22Rv1 (cell line): ENCODE data around the gene SCFD2.
"Not testable (repeated sequence)": the region's sequence is repeated elsewhere in the genome, so short reads cannot be mapped to it uniquely, and the experiment has no call there.

Experiments
- H3K27ac ChIP-seq: fragments of 450-650 bp; 2 replicates; pipeline ENCODE4 v1.5.1; 2017
- ZFX ChIP-seq: fragments of 450-650 bp; IDR thresholded peaks from 2 replicates; pipeline ENCODE4 v1.6.1; 2017; ENCODE audit warnings: antibody characterized with exemption, borderline replicate concordance
- TF ChIP-seq, protein P1 (sequence below): fragments of 450-650 bp; IDR thresholded peaks from 2 replicates; pipeline ENCODE4 v1.5.1; 2017; ENCODE audit warnings: mild to moderate bottlenecking

Gene SCFD2

DNA sequence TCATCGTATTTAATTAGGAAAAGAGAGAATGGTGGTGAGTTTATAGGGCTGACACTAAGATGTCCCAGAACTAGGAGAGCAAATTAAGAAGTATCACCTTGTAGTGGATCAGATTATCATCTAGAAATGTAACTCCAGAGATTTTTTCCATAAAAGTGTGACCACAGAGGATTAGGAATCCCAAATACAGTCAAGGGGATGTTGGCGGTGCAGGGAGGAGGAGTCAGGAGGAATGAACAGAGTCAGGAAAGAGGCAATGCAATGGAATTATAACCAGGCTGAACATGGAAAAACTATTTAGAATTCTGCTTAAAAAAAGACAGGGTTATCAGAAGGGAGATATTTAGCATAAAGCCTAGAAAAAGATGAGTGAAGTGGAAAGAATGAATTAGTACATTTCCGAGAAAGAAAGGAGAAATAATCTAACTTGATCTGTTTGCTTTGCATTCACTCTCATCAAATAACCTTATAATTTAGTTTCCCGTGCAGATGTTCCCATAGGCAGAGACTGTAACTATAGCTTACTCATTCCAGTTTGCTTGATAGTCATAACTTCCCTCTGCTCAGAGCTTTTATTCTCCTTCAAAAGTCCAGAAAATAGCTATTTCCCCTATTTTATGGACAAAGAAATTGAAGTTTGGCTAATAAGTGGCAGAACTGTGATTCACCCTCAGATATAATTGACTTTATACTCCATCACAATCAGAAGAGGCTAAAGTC, 56.4 kb downstream of the SCFD2 start:
- no peak overlapping the region for H3K27ac ChIP-seq
- TF ChIP-seq, protein P1, sequence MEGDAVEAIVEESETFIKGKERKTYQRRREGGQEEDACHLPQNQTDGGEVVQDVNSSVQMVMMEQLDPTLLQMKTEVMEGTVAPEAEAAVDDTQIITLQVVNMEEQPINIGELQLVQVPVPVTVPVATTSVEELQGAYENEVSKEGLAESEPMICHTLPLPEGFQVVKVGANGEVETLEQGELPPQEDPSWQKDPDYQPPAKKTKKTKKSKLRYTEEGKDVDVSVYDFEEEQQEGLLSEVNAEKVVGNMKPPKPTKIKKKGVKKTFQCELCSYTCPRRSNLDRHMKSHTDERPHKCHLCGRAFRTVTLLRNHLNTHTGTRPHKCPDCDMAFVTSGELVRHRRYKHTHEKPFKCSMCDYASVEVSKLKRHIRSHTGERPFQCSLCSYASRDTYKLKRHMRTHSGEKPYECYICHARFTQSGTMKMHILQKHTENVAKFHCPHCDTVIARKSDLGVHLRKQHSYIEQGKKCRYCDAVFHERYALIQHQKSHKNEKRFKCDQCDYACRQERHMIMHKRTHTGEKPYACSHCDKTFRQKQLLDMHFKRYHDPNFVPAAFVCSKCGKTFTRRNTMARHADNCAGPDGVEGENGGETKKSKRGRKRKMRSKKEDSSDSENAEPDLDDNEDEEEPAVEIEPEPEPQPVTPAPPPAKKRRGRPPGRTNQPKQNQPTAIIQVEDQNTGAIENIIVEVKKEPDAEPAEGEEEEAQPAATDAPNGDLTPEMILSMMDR: no peak
- TF ChIP-seq ZFX: no peak

DNA sequence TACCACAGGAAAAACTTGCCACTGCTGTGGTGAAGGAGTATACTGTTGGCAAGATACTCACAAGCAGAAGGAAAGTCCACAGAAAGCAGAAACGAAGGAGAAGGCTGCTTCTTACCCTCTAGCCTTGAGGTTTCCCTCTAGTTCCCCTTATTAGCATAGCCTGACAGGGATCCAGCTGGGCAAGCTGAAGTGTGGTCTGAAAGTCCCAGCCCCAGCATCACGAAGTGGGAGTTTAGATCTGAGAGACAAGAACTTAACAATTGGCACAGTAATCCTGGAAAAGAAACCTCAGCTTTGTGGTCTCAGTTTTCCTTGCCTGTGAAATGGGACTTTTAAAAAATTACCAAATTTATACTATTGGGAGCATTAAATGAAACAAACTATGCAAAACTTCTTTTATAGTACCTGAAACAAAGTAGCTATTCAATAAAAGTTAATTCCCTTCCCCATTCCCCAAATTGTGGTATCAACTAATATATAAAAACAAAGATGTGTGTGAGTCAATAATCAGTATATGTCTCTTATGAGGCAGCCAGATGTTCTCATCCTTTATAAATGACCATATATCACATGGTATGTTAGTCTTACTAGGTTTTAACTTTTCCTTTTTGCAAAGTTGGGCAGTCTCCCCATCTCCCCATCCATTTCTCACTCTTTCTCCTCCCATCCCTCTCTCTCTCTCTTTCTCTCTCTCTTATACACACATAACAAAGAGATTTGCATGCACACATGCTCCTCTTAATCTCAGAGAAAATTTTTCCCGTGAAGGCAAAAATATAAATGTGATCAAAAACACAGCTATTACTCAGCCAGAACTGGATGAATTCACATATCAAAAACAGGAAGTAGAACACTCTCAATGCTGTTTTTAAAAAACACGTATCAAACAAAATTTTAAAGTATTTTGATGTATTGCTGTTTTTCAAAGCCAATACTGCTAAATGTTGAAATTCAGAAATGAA, 57.8 kb downstream of the SCFD2 start:
- TF ChIP-seq, protein P1: no peak
- TF ChIP-seq ZFX: no peak
- no peak overlapping the region for H3K27ac ChIP-seq

DNA sequence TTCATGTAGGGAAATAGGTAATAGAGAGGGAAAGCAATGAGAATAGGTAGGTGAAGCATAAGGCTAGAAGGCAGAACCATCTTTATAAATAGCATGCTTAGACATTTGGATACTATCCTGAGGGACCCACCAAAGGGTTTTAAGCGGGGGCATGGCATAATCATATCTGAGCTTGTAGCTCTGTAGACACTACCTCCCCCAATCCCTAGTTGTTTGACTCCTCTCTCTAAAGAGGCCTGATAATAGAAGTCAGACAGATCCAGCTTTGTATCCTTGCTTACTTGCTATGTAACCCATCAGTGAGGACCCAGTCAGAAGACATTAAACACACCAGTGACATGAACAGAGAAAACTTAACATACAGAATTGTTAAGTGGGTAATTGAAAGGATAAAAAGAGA, 58.7 kb downstream of the SCFD2 start:
- TF ChIP-seq, protein P1: no peak
- TF ChIP-seq ZFX: no peak
- H3K27ac ChIP-seq: no peak overlapping the region

DNA sequence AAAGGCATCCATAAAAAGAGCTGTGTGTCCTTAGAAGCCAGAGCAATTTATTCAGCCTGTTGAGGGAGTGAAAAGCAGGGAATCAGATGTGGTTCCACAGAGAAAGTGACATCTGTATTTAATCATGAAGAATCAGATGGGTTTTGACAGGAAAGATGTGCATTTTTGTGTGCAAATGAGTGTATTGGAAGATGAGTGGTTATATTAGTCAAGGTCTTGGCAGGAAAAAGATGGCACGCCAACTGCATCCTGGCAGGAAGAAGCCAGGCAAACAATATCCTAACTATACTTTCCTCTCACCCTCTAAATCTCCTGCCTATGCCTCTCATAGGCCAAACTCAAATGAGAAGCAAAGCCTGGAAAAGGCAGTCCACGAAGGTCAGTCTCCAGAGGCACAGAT, 59.1 kb downstream of the SCFD2 start:
- TF ChIP-seq ZFX: no peak
- TF ChIP-seq, protein P1: no peak
- H3K27ac ChIP-seq: no peak overlapping the region

DNA sequence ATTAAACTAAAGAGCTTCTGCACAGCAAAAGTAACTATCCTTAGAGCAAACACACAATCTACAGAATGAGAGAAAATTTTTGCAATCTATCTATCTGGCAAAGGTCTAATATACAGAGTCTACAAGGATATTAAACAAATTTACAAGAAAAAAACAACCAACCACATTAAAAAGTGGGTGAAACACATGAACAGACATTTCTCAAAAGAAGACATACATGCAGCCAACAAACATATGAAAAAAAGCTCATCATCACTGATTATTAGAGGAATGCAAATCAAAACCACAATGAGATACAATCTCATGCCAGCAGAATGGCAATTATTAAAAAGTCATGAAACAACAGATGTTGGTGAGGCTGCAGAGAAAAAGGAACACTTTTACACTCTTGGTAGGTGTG, 73.7 kb downstream of the SCFD2 start:
- H3K27ac ChIP-seq: not testable (repeated sequence)

DNA sequence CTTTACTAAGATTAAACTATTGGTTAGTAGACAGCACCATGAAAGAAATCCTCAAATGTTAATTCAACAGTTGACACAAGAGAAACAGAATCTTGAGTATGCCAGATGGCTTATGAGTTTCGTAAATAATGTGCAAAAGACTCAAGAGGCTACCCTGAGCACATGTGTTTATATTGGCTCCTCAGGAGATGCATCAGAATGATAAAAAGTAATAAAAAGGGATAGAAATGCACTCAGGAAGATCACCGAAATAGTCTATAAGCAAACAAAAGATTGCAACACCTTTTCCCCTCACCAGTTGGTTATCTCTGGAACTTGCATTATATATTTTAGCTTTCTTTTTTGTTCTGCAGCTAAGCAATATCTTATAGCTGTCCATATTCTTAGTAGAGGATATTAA, 84.4 kb downstream of the SCFD2 start:
- TF ChIP-seq, protein P1: no peak
- no peak for TF ChIP-seq ZFX
- no peak overlapping the region for H3K27ac ChIP-seq

DNA sequence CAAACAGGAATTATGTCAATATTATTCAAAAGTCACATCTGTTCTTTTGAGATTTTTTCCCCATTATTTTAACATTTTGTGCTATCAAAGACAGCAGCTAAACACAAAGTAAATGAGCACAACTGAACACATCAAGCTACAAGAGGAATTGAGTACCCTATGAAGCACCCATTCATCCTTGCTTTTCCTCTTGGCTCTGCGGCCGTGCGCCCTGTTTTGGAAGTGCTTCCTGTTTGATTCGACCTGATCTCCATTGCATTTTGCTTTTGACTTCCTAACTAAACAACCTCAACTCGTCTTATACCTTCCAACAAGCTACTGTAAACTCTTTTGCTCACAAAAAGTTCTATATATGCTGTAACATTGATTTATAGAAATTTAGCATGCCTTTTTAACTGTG, 85.0 kb downstream of the SCFD2 start:
- TF ChIP-seq, protein P1: no peak
- no peak for TF ChIP-seq ZFX
- H3K27ac ChIP-seq: no peak overlapping the region
